ENCODE data around the gene SLC25A14.

GRCh38 chrX:130347321-130347720, 7.6 kb downstream of the SLC25A14 start:
- TF ChIP-seq RAD21 (conservative IDR thresholded peaks at IDR 0.05), result no peak
- TF ChIP-seq EZH2 (IDR thresholded peaks at IDR 0.05; ENCODE audit: borderline replicate concordance, insufficient read depth, low read length, poor library complexity, severe bottlenecking), result no peak
- no peak for TF ChIP-seq CTCF (IDR thresholded peaks at IDR 0.05; ENCODE audit: poor library complexity, severe bottlenecking)

Data from neural cell (in vitro differentiated cells).